Endometrium (tissue), 2 donors: ENCODE data around the gene SRSF2.
"Not testable (repeated sequence)": the region's sequence is repeated elsewhere in the genome, so short reads cannot be mapped to it uniquely, and the experiment has no call there.

Experiments used
- FAIRE-seq: peaks from 2 replicates; lab custom pipeline; 2012; peaks lifted over from hg19 to GRCh38; lab: Jason Lieb, UNC
- donor health status: control.
- donor health status: control.

Gene SRSF2

GRCh38 chr17:76737676-76738467 is 741 bp upstream of the SRSF2 start, which contains the start of gene MFSD11:
Gene MFSD11 (plus strand): TSS chr17:76738119. CDS start chr17:76738353, 234 bp downstream.
- FAIRE-seq = no peak

GRCh38 chr17:76736349-76737081 is 616 bp downstream of the SRSF2 start:
- no peak for FAIRE-seq

- FAIRE-seq = no peak
Observed at GRCh38 chr17:76735586-76736348, 1.4 kb downstream of the SRSF2 start.

GRCh38 chr17:76735006-76735405 is 2.1 kb downstream of the SRSF2 start:
- FAIRE-seq = no peak

GRCh38 chr17:76734080-76734840 is 2.9 kb downstream of the SRSF2 start:
- no peak for FAIRE-seq

GRCh38 chr17:76733618-76733957 is 3.5 kb downstream of the SRSF2 start:
- FAIRE-seq = no peak

GRCh38 chr17:76732734-76733617 is 4.2 kb downstream of the SRSF2 start:
- FAIRE-seq = no peak

GRCh38 chr17:76731800-76732733 is 5.1 kb downstream of the SRSF2 start:
- not testable (repeated sequence) for FAIRE-seq

GRCh38 chr17:76727745-76728456 is 9.2 kb downstream of the SRSF2 start:
- FAIRE-seq = no peak

GRCh38 chr17:76726776-76727718 is 10.1 kb downstream of the SRSF2 start, which contains the start of gene METTL23:
Gene METTL23 (plus strand): TSS chr17:76726839. CDS start chr17:76729711, 2,872 bp downstream.
- FAIRE-seq = no peak

- FAIRE-seq = no peak
Observed at GRCh38 chr17:76726231-76726775, 10.8 kb downstream of the SRSF2 start, which contains the start of gene JMJD6. Gene JMJD6 (minus strand): TSS chr17:76726606. CDS start chr17:76726475, 131 bp downstream.

- no peak for FAIRE-seq
Observed at GRCh38 chr17:76725580-76726230, 11.4 kb downstream of the SRSF2 start.

- FAIRE-seq = no peak
Observed at GRCh38 chr17:76723812-76724211, 13.3 kb downstream of the SRSF2 start.

GRCh38 chr17:76722977-76723376 is 14.2 kb downstream of the SRSF2 start:
- not testable (repeated sequence) for FAIRE-seq

GRCh38 chr17:76722279-76722678 is 14.9 kb downstream of the SRSF2 start:
- FAIRE-seq = no peak

GRCh38 chr17:76721463-76721862 is 15.7 kb downstream of the SRSF2 start:
- no peak for FAIRE-seq

GRCh38 chr17:76720941-76721340 is 16.2 kb downstream of the SRSF2 start:
- no peak for FAIRE-seq
